Endodermal cell (in vitro differentiated cells): ENCODE results near the gene MRAP. TPM values are rescaled to one million over a fixed set of nuclear protein-coding genes. Genes with fewer than 3 reads are reported as not detected.

Source experiments
- DNase-seq: peaks from one replicate; pipeline ENCODE4 v3.0.0-alpha.2; 2017
- H3K27ac ChIP-seq: 2 replicates; pipeline ENCODE4 v1.5.1; 2013; ENCODE audit warnings: mild to moderate bottlenecking, low read depth, low read length, moderate library complexity
- H3K27me3 ChIP-seq: 2 replicates; pipeline ENCODE4 v1.6.1; 2013; ENCODE audit warnings: mild to moderate bottlenecking, low read length, moderate library complexity; ENCODE audit not compliant: insufficient read depth, control insufficient read depth, poor library complexity, severe bottlenecking
- H3K36me3 ChIP-seq: 2 replicates; pipeline ENCODE4 v1.7.0; 2013; ENCODE audit warnings: mild to moderate bottlenecking, low read length, moderate library complexity; ENCODE audit not compliant: control insufficient read depth, insufficient read depth
- H3K4me1 ChIP-seq: one replicate; pipeline ENCODE4 v1.7.0; 2013; ENCODE audit warnings: low read length; ENCODE audit not compliant: control insufficient read depth, insufficient read depth
- H3K4me3 ChIP-seq: 2 replicates; pipeline ENCODE4 v1.5.1; 2013; ENCODE audit warnings: mild to moderate bottlenecking, low read length, moderate library complexity
- H3K9ac ChIP-seq: 2 replicates; pipeline ENCODE4 v1.6.1; 2013; ENCODE audit warnings: mild to moderate bottlenecking, low read length, moderate library complexity; ENCODE audit not compliant: poor library complexity, severe bottlenecking; ENCODE audit errors: extremely low read depth
- H3K9me3 ChIP-seq: 2 replicates; pipeline ENCODE4 v1.6.1; 2013; ENCODE audit warnings: mild to moderate bottlenecking, low read length, moderate library complexity; ENCODE audit not compliant: control insufficient read depth
- H3K27ac Mint-ChIP-seq: 2 replicates; pipeline ENCODE4 v1.8.0; 2020; ENCODE audit warnings: mixed read lengths
- H3K27me3 Mint-ChIP-seq: 2 replicates; pipeline ENCODE4 v1.8.0; 2021; ENCODE audit warnings: mild to moderate bottlenecking, mixed read lengths; ENCODE audit not compliant: insufficient read depth
- H3K36me3 Mint-ChIP-seq: 2 replicates; pipeline ENCODE4 v1.8.0; 2020; ENCODE audit warnings: low read depth, mixed read lengths
- H3K4me1 Mint-ChIP-seq: 2 replicates; pipeline ENCODE4 v1.8.0; 2020; ENCODE audit warnings: mixed read lengths
- H3K4me3 Mint-ChIP-seq: 2 replicates; pipeline ENCODE4 v1.8.0; 2020; ENCODE audit warnings: mild to moderate bottlenecking, moderate library complexity, mixed read lengths
- H3K9me3 Mint-ChIP-seq: 2 replicates; pipeline ENCODE4 v1.8.0; 2020; ENCODE audit warnings: mild to moderate bottlenecking, mixed read lengths
- CTCF ChIP-seq: fragments of 200-600 bp; sonication (generic); conservative IDR thresholded peaks from 2 replicates; pipeline ENCODE4 v1.5.0; 2021; ENCODE audit warnings: antibody characterized with exemption, mild to moderate bottlenecking
- WGBS, 2 experiments: methylation state at CpG; one replicate each; pipeline versions ENCODE4 v1.1.5 to v1.1.7; 2013; ENCODE audit warnings: missing lambda C conversion rate in 2 of 2, mixed read lengths in 1 of 2; ENCODE audit not compliant: insufficient coverage in 1 of 2, insufficient read length in 1 of 2; 5-methylcytosine and 5-hydroxymethylcytosine counted together
- total RNA-seq, 2 donors: library from RNA; stranded (reverse); fragmentation: NEBNext Ultra II Directional in 1 of 2; extraction: Animal tissue kit (Norgen Biotek cat#: 25700) in 1 of 2; gene quantifications; 2 replicates in 1 of 2; 3 replicates in 1 of 2; pipeline ENCODE4 v1.2.1, GENCODE V29; 2021

MRAP gene
- total RNA-seq, 2 donors from 2014 or later, result not detected

GRCh38 chr21:32356874-32357395, 58.3 kb downstream of the MRAP start:
- Mint-ChIP-seq H3K9me3 (no peaks in the 10 kb centered on the region), H3K4me3 (no peak overlapping the region), H3K27ac (no peak overlapping the region), H3K36me3 (peaks cover 77% of the 10 kb centered on the region), H3K4me1 (no peaks in the 10 kb centered on the region), H3K27me3 (no peaks in the 10 kb centered on the region)
- TF ChIP-seq CTCF, result no peak
- Histone ChIP-seq H3K9me3 (no peaks in the 10 kb centered on the region), H3K4me3 (no peak overlapping the region), H3K27me3 (no peaks in the 10 kb centered on the region), H3K36me3 (peaks cover 91% of the 10 kb centered on the region), H3K27ac (no peak overlapping the region), H3K9ac (no peak overlapping the region), H3K4me1 (no peaks in the 10 kb centered on the region)
- WGBS, 2 experiments, result 100% methylated on average over 1 of the region's 1 CpG; no CpG with 5 or more reads in 1 of the 2 experiments
- DNase-seq, result no peak

- Histone ChIP-seq H3K9ac (no peak overlapping the region), H3K4me3 (no peak overlapping the region), H3K27ac (no peak overlapping the region), H3K4me1 (no peaks in the 10 kb centered on the region), H3K27me3 (no peaks in the 10 kb centered on the region), H3K9me3 (no peaks in the 10 kb centered on the region), H3K36me3 (peaks cover 82% of the 10 kb centered on the region)
- H3K27me3 Mint-ChIP-seq, result no peaks in the 10 kb centered on the region
- peaks cover 68% of the 10 kb centered on the region for H3K36me3 Mint-ChIP-seq
- H3K4me1 Mint-ChIP-seq, result no peaks in the 10 kb centered on the region
- H3K4me3 Mint-ChIP-seq, result no peak overlapping the region
- WGBS, 2 experiments, result 82 to 90% methylated on average over 3 to 7 of the region's 7 CpGs
- H3K27ac Mint-ChIP-seq, result peak overlapping the region; percentile 32
- H3K9me3 Mint-ChIP-seq, result no peaks in the 10 kb centered on the region
- peak; percentile 44 for TF ChIP-seq CTCF
- no peak for DNase-seq
Observed at GRCh38 chr21:32359719-32360260, 61.1 kb downstream of the MRAP start.

DNA sequence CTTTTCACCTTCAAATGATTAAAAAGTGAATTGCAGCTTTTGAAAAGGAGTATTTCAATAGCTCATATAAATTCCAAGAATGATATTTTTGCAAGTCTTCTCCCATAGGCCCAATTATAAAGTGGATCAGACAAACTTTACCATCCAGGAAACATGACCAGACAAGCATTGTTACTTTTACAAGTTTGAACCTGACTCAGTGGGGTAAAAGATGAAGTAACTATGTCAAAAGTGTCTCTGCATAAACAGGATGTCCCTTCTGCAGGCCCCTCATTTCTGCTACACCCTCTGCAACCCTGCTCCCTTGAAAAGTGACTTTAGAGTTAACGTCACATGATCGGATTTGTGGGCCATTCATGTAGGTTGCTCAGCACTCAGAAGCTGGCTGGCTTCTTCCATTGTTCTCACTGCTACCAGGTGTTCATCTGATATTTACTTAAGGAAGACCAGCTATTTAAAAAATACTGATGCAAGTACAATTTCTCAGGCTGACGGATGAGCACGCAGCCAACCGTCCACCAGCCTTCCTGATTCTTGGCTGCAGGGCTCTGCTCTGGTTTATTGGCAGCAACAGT, 61.8 kb downstream of the MRAP start:
- Histone ChIP-seq H3K36me3 (peaks cover 76% of the 10 kb centered on the region), H3K27ac (no peak overlapping the region), H3K27me3 (no peaks in the 10 kb centered on the region), H3K4me1 (no peaks in the 10 kb centered on the region), H3K9ac (no peak overlapping the region), H3K9me3 (no peaks in the 10 kb centered on the region), H3K4me3 (no peak overlapping the region)
- no peaks in the 10 kb centered on the region for H3K9me3 Mint-ChIP-seq
- DNase-seq, result no peak
- H3K4me3 Mint-ChIP-seq, result no peak overlapping the region
- no peak overlapping the region for H3K27ac Mint-ChIP-seq
- peaks cover 66% of the 10 kb centered on the region for H3K36me3 Mint-ChIP-seq
- no peak for TF ChIP-seq CTCF
- no peaks in the 10 kb centered on the region for H3K4me1 Mint-ChIP-seq
- WGBS, 2 experiments, result 94 to 98% methylated on average over 5 of the region's 5 CpGs
- H3K27me3 Mint-ChIP-seq, result no peaks in the 10 kb centered on the region

Other genes with a start within 250 kb of the MRAP start
- 10 to 100 TPM; 46.4 to 48.3 TPM for gene MIS18A, start 19.8 kb upstream of the MRAP start, total RNA-seq
- 10 to 100 TPM in 1 of 2 donors, 1 to 10 TPM in 1; 9.4 to 14.0 TPM for gene URB1, start 94.2 kb downstream of the MRAP start, total RNA-seq
- gene EVA1C, start 113.9 kb downstream of the MRAP start, total RNA-seq, result under 1 TPM in 1 of 2 donors, not detected in 1; 0.68 TPM